HG02943 (cell line): Measurements from ENCODE around the gene CPLX4.

Experiments used
- ATAC-seq: cut with Tn5 transposase; IDR thresholded peaks from one replicate; pipeline ENCODE4 v1.9.1; 2021; ENCODE audit warnings: mild to moderate bottlenecking, low read depth, moderate library complexity; ENCODE audit not compliant: unreplicated experiment

CPLX4 gene

GRCh38 chr18:59318460-59319050, at the start of gene CPLX4:
Gene CPLX4 (minus strand): TSS chr18:59318649. CDS start chr18:59318462, 187 bp downstream.
- ATAC-seq, result no peak

GRCh38 chr18:59360381-59360780, 41.9 kb upstream of the CPLX4 start:
- no peak for ATAC-seq

- peak; percentile 12 for ATAC-seq
These were observed 41.1 kb upstream of the CPLX4 start for GRCh38 chr18:59359576-59359952.

- peak; percentile 92 for ATAC-seq
These were observed 40.5 kb upstream of the CPLX4 start, which contains the start of gene LMAN1 for GRCh38 chr18:59358712-59359575. Gene LMAN1 (minus strand): TSS chr18:59359265. CDS start chr18:59359244, 21 bp downstream.

- ATAC-seq, result no peak
These were observed 39.9 kb upstream of the CPLX4 start for GRCh38 chr18:59358414-59358711.

- no peak for ATAC-seq
These were observed 39.5 kb upstream of the CPLX4 start for GRCh38 chr18:59357928-59358327.

GRCh38 chr18:59354731-59355130, 36.3 kb upstream of the CPLX4 start:
- ATAC-seq, result no peak

GRCh38 chr18:59353079-59353680, 34.7 kb upstream of the CPLX4 start:
- no peak for ATAC-seq

GRCh38 chr18:59352250-59352855, 33.9 kb upstream of the CPLX4 start:
- no peak for ATAC-seq

- ATAC-seq, result no peak
These were observed 27.1 kb upstream of the CPLX4 start for GRCh38 chr18:59345556-59345955.

GRCh38 chr18:59344996-59345395, 26.5 kb upstream of the CPLX4 start:
- no peak for ATAC-seq

GRCh38 chr18:59343926-59344325, 25.5 kb upstream of the CPLX4 start:
- ATAC-seq, result no peak

GRCh38 chr18:59340817-59341216, 22.4 kb upstream of the CPLX4 start:
- no peak for ATAC-seq

GRCh38 chr18:59340312-59340711, 21.9 kb upstream of the CPLX4 start:
- ATAC-seq, result no peak

- no peak for ATAC-seq
These were observed 14.5 kb upstream of the CPLX4 start for GRCh38 chr18:59332986-59333385.

GRCh38 chr18:59328683-59329082, 10.2 kb upstream of the CPLX4 start:
- no peak for ATAC-seq

- ATAC-seq, result no peak
These were observed 7.5 kb upstream of the CPLX4 start for GRCh38 chr18:59325965-59326364.

GRCh38 chr18:59324623-59324971, 6.1 kb upstream of the CPLX4 start:
- no peak for ATAC-seq

GRCh38 chr18:59323931-59324622, 5.6 kb upstream of the CPLX4 start:
- ATAC-seq, result no peak

- no peak for ATAC-seq
These were observed 6.8 kb downstream of the CPLX4 start for GRCh38 chr18:59311631-59312030.

- no peak for ATAC-seq
These were observed 9.6 kb downstream of the CPLX4 start for GRCh38 chr18:59308938-59309260.
